AG09319 (cell line): Measurements from ENCODE around the gene CCDC88C.

Experiments used
- DNase-seq: peaks from one replicate; pipeline ENCODE4 v3.0.0-alpha.2; 2010; ENCODE audit warnings: low read depth; ENCODE audit errors: extremely low read depth
- TF ChIP-seq, protein P1 (sequence below): IDR thresholded peaks from 2 replicates; pipeline ENCODE4 v1.5.1; 2011; ENCODE audit warnings: low read depth, mild to moderate bottlenecking, inconsistent platforms, low read length, moderate library complexity

Gene CCDC88C

DNA sequence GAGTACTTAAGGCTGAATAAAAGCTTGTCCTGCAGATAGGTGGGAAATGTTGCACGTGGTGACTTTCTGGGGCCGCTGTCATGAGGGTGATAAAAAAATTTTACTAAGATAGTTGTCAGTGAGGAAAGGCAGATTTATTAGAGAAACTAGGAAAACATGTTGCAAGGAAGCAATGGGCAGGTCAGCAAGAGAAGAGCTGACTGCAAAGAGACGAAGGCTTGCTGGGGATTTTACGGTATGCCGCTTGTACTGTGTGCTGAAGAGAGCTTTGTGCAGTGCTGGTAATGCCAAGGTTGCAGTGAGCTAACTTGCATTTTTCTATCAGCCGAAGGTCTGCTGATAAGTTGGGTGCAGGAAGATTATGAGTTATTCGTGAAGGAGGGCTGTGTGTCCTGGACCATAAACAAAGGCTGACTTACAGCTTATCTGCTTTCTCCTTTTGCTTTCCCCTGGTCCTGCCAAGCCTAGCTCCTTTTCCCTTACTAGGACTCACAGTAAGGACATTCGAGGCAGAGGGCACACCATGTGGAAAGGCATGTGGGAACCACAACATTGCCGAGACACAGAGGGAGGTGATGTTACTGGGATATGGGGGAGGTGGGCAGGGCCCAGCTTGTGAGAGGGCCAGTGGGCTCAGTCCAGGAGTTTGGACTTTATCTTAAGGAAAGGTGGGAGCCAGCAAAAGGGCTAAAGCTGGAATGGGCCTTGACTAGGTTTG, 7.4 kb upstream of the CCDC88C start:
- TF ChIP-seq, protein P1, sequence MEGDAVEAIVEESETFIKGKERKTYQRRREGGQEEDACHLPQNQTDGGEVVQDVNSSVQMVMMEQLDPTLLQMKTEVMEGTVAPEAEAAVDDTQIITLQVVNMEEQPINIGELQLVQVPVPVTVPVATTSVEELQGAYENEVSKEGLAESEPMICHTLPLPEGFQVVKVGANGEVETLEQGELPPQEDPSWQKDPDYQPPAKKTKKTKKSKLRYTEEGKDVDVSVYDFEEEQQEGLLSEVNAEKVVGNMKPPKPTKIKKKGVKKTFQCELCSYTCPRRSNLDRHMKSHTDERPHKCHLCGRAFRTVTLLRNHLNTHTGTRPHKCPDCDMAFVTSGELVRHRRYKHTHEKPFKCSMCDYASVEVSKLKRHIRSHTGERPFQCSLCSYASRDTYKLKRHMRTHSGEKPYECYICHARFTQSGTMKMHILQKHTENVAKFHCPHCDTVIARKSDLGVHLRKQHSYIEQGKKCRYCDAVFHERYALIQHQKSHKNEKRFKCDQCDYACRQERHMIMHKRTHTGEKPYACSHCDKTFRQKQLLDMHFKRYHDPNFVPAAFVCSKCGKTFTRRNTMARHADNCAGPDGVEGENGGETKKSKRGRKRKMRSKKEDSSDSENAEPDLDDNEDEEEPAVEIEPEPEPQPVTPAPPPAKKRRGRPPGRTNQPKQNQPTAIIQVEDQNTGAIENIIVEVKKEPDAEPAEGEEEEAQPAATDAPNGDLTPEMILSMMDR: no peak
- no peak for DNase-seq

GRCh38 chr14:91420686-91421085, 3.1 kb upstream of the CCDC88C start:
- TF ChIP-seq, protein P1: no peak
- DNase-seq: no peak

DNA sequence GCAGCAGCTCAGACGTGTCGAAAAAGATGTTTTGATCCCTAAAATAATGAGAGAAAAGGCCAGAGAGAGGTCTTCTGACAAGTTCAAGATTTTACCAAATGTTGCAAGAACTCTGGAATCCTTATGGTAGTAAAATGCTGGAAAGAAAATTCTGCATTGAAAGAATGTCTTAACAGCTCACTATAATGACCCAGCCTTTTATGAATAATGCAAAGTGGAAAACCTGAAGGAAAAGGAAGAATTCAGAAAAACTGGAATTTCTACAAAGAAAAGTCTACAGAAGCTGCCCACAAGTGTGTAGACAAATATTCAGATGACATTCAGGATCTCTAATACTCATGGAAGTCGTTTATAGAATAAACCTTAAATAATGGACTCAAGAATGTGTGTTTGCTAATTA, 1.8 kb upstream of the CCDC88C start:
- TF ChIP-seq, protein P1: no peak
- no peak for DNase-seq

GRCh38 chr14:91419044-91419397, 1.4 kb upstream of the CCDC88C start:
- TF ChIP-seq, protein P1: no peak
- DNase-seq: no peak

GRCh38 chr14:91418387-91419043, 895 bp upstream of the CCDC88C start:
- TF ChIP-seq, protein P1: peak; percentile 94
- DNase-seq: no peak

GRCh38 chr14:91417983-91418386, 365 bp upstream of the CCDC88C start:
- TF ChIP-seq, protein P1: no peak
- DNase-seq: no peak

- TF ChIP-seq, protein P1: no peak
- no peak for DNase-seq
Measured at GRCh38 chr14:91416744-91417119, 888 bp downstream of the CCDC88C start.
